NCI-H1092 treated with DMSO at 0.1 percent for 48 hours (cell line): ENCODE results near the gene SLC35F2.
"Not testable (repeated sequence)": the region's sequence is repeated elsewhere in the genome, so short reads cannot be mapped to it uniquely, and the experiment has no call there.

ENCODE experiments used
- DNase-seq: peaks from one replicate; lab custom pipeline; 2025; lab: John Stamatoyannopoulos, UW

Gene SLC35F2

DNA sequence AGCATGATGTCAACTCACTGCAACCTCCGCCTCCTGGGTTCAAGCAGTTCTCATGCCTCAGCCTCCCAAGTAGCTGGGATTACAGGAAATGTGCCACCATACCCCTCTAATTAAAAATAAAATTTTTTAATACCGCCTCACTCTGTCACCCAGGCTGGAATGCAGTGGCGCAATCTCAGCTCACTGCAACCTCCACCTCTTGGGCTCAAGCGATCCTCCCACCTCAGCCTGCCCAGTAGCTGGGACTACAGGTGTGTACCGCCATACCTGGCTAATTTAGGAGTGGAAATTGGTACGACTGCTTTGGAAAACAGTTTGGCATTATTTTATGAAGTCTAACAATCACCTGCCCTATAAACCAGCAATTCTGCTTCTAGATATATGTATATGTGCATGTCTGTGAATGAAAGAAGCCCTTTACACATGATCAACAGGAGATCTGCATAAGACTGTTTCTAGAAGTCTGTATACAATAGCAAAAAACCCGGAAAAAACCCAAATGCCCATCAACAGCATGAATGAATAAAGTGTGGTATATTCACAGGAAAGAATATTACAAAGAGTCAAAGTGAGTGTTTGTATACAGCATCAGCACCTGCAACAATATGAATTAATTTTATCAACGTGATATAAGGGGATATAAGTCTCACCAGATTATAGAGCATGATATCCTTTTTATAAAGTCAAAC, 16.0 kb downstream of the SLC35F2 start:
- no peak for DNase-seq

DNA sequence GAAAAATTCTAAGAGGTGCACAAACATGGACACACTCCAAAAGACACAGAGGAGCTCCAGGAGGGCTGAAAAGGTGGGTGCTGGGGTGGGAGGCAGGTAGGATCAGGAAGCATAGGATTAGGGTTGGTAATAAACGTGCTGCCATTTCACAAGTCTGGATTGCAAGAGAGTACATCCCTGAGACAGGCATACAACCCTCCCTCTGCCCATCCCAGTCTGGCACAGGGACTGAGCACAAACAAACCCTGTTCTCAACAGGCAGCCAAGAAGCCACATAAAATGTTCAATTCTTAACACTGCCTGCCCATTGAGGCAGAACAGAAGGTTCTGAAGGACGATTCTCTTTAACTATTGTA, 18.5 kb downstream of the SLC35F2 start:
- no peak for DNase-seq

DNA sequence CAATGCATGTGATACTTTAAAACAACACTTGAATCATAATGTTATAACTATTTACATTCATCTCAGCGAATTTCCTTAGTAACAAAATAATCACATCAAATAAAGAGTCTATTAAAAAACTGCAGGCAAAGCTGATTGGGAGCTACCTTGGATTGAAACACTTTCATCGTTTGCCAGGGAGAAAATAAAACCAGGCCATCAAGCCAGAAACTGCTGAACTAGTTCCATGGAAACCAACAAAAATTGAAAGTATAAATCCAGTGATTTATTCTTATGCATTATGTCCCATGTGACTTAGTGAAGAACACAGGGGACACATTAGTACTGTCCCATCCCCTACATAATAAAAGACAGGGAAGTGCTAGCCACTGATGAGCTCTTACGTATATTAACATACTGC, 21.7 kb downstream of the SLC35F2 start:
- DNase-seq: no peak

GRCh38 chr11:107834995-107835394, 23.6 kb downstream of the SLC35F2 start:
- no peak for DNase-seq

DNA sequence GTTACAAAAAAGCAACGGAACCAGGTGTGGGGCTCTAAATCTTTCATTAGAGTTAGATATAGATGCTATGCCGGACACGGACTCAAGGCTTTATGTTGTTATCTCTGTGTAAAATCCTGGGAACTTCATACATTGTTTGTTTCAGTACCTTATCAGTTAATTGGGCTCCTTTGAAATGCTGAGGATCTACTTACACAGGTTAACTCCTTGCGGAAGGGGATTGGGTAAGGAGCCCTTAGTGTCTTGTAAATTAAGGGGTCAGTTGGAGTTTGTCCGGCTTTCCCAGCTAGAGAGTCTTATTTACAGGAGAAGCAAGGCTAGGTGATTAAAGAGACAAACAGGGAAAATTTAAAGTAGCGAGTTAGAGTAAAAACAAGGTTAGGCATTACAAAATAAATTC, 24.7 kb downstream of the SLC35F2 start:
- not testable (repeated sequence) for DNase-seq

- no peak for DNase-seq
Measured at GRCh38 chr11:107830915-107831540, 27.6 kb downstream of the SLC35F2 start.

GRCh38 chr11:107827041-107827440, 31.5 kb downstream of the SLC35F2 start:
- DNase-seq: no peak

DNA sequence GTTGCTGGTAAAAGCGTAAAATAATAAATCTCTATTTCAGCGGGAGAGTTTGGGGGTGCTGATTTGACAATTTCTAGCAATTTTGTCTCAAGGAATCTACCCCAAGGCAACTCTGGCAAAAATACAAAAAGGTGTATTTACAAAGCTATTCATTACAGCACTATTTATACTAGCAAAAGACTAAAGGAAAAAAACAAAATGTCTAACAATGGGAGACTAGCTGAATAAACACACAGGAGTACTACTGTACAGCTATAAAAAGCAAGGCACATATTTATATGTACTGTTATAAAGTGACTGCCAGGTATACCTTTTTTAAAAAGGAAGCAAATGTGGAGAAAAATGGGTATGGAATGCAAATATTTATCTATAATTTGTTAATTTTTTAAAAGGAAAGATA, 32.7 kb downstream of the SLC35F2 start:
- no peak for DNase-seq

DNA sequence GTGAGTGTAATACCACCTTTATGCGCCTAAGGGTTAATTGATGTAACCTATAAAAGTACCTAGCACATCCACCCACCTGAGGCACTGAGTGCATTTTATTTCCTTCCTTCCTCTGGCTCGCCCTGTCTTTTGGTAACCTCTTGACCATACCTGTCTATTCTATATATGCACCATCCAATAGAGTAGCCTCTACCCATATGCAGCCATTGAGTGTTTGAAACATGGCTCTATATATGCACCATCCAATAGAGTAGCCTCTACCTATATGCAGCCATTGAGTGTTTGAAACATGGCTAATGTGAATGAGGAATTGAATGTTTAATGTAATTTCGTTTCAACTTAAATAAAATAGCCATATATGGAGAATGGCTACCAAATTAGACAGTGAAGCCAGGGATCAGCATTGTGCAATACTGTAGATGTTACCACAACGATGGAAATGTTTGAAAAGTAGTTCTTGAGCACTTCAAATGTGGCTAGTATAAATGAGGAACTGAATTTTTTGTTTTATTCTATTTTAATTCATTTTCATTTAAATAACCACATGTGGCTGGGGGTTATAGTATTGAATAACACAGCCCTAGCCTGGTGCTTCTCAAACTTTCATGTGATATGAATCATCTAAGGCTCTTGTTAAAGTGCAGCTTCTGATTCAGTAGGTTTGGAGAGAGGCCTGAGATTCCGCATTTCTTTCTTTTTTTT, 33.8 kb downstream of the SLC35F2 start:
- no peak for DNase-seq

DNA sequence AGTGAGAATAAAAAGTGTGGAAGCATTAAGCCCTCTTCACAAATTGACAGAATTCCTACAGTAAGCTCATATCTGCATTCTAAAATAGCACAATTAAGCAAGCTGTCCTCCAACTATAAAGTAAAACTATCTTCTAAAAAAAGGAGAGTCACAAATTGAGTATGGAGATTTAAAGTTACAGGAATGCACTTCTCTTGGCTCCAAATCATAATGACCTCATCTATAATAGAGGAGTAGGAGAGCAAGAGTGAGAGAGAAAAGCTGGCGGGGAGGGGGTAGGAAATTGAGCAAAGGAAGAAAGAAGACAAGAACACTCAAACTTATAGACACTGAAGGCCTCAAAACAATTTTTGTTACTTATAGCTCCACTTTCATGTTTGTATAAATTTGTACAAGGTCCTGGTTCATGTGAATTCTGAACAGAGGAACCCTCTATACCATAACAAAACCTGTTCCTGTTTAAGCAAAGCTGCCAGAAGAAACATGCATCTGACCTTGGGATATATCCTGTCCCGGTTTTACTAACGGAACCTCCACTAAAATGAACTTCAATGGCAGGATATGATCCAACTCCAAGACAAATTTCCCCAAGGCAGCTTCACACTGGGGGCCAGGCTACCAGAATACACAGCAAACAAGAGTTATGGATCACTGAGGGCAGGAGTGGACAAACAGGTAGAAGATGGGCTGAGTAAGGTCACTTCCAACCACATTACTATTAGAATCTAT, 37.2 kb downstream of the SLC35F2 start:
- no peak for DNase-seq

DNA sequence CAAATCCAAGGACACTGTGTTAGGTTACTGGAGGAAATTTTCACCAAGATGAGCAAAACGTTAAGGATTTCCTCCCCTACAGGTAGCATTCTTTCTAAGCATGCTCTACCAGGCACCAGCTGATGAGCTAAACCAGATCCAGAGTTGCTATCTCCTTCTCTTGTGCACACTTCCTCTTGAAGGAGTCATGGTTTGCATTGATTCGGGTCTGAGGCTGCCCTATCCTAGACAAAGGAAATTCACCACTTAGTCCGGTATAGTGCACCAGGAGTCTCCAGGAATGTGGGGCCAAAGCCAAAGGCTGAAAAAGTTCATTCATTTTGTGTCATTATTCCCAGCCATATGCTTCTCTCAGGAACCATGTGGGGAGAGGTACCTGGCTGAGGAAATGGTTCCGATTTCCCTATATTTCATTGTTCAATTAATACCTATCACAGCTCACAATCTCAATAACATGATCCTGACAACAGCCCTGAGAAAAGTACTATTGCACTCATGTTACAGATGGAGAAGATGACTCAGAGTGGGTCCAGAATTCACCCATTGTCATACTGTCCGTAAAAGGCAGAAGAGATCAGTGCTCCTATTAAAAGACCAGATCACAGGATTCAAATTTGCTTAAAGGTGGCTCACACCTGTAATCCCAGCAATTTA, 39.1 kb downstream of the SLC35F2 start:
- DNase-seq: no peak

GRCh38 chr11:107818491-107818890, 40.1 kb downstream of the SLC35F2 start:
- no peak for DNase-seq

- DNase-seq: no peak
Measured at GRCh38 chr11:107816028-107816427, 42.6 kb downstream of the SLC35F2 start.

GRCh38 chr11:107810875-107811274, 47.7 kb downstream of the SLC35F2 start:
- DNase-seq: no peak

DNA sequence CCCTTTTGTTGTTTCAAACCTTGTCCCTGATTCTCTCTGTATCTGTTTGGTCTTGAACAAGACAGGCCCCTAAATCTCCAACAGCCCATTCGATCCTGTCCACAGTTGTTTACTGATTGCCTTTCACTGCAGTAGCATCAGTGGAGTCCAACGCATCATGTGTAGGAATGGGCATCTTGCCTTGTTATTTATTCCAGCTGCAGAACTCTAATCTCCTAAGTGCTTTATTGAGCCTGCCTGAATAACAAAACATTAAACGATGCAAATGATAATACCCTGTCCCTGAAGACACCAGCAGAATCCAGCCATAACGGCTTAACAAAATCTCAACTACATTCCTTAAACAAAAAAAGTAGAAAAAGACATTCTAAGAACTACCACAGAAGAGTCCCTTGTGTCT, 50.1 kb downstream of the SLC35F2 start:
- DNase-seq: no peak

DNA sequence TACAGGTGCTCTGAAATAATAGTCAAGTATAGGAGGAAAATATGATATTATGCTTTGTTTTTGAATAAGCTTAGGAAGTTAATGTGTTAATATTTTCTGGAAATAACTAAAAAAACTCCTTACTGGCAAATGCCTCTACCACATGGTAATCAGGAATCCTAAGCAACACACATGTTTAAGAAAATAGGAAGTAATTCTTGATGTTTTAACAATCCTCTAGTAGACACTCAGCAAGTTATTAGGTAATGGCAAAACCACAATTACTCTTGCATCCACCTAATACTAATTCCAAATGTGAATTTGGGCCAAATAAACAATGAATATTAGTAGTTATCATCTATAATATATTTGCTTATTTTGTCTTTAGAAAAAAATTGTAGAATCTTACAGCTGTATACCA, 53.6 kb downstream of the SLC35F2 start:
- no peak for DNase-seq

DNA sequence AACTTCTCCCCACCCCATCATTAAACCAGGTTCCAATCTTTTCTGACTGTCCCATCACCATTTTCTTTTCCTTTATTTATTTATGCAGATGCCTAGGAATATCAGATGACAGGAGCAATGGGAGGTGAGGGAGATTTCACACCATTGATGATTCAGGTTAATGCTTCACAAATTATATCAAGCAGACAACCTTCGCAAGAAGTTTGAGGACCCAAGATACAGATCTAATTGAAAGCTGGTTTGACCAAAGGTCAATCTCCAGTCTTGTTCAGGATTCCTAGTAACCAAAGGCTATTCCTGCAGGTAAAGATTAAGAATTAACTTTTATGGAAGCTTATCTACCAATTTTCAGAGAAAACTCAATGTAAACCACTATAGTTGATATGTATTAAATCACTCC, 54.4 kb downstream of the SLC35F2 start:
- no peak for DNase-seq

- DNase-seq: no peak
Measured at GRCh38 chr11:107801641-107802040, 56.9 kb downstream of the SLC35F2 start.

GRCh38 chr11:107799218-107799859, 59.2 kb downstream of the SLC35F2 start:
- DNase-seq: peak; percentile 50

DNA sequence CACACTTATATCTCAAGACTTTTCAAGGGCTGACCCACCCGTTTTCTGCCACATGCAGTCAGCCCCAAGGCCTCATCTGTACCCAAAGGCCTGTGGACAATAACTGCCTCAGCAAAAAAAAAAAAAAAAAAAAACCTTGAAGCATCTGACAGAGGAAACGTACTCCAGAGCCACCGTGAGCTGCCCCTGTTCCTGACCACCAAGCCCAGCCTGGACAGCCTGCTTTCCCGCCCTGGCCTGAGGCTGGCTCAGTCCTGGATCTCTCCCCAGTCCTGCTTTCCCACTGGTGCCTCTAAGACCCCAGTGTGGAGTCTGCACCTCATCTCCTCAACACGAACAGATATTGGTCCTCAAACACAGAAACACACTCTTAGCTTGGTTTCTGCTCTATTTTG, 66.5 kb downstream of the SLC35F2 start:
- no peak for DNase-seq

DNA sequence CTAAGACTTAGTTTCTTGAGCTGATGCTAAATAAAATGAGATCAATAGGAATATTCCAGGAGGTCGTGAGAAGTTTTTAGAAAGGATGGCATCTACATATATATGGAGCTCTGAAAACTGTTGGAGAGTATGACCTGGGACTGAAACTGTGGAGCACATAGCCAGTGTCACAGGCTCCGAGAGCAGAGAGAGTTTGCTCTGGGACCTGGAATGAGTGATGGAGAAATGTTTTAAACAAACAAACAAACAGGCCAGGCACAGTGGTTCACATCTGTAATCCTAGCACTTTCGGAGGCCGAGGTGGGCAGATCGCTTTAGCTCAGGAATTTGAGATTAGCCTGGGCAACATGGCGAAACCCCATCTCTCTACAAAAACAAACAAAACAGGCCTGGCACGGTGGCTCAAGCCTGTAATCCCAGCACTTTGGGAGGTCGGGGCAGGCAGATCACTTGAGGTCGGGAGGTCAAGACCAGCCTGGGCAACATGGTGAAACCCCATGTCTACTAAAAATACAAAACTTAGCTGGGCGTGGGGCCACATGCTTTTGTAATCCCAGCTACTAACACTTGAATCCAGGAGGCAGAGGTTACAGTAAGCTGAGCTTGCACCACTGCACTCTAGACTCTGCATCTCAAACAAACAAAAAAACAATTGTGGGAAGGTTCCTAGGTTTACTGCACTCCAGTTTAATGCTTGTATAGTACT, 67.1 kb downstream of the SLC35F2 start:
- no peak for DNase-seq
